D721Med (cell line): ENCODE measurements around the gene CYTL1.

Source experiments
- DNase-seq: peaks from one replicate; pipeline ENCODE4 v3.0.0; 2011; ENCODE audit warnings: low spot score; ENCODE audit not compliant: insufficient read length
- FAIRE-seq: peaks from 2 replicates; lab custom pipeline; 2011; peaks lifted over from hg19 to GRCh38; lab: Jason Lieb, UNC
- TF ChIP-seq, protein P1 (sequence below): IDR thresholded peaks from 2 replicates; pipeline ENCODE4 v1.5.1; 2012; ENCODE audit warnings: mild to moderate bottlenecking, control low read depth; ENCODE audit not compliant: insufficient read depth; ENCODE audit errors: missing control alignments

CYTL1 gene

DNA sequence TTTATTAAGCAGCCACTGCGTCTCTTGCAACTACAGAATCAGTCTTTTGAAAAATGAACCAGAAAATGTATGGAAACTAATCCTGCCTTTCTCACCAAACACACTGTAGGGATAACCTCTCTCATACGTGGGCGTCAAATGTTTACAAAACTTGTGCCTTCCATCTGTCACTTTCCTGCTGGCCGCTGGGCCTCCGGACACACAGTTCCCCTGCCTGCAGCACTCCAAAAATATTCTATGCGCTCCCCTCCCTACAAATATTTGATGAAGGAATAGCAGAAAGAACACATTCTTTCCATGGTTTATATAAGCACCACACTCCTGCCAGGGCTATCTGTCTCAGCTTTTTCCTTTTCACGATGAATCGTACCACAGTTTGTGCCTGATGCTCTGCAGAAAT lies 14.9 kb upstream of the CYTL1 start:
- TF ChIP-seq, protein P1, sequence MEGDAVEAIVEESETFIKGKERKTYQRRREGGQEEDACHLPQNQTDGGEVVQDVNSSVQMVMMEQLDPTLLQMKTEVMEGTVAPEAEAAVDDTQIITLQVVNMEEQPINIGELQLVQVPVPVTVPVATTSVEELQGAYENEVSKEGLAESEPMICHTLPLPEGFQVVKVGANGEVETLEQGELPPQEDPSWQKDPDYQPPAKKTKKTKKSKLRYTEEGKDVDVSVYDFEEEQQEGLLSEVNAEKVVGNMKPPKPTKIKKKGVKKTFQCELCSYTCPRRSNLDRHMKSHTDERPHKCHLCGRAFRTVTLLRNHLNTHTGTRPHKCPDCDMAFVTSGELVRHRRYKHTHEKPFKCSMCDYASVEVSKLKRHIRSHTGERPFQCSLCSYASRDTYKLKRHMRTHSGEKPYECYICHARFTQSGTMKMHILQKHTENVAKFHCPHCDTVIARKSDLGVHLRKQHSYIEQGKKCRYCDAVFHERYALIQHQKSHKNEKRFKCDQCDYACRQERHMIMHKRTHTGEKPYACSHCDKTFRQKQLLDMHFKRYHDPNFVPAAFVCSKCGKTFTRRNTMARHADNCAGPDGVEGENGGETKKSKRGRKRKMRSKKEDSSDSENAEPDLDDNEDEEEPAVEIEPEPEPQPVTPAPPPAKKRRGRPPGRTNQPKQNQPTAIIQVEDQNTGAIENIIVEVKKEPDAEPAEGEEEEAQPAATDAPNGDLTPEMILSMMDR = no peak
- no peak for DNase-seq
- no peak for FAIRE-seq

DNA sequence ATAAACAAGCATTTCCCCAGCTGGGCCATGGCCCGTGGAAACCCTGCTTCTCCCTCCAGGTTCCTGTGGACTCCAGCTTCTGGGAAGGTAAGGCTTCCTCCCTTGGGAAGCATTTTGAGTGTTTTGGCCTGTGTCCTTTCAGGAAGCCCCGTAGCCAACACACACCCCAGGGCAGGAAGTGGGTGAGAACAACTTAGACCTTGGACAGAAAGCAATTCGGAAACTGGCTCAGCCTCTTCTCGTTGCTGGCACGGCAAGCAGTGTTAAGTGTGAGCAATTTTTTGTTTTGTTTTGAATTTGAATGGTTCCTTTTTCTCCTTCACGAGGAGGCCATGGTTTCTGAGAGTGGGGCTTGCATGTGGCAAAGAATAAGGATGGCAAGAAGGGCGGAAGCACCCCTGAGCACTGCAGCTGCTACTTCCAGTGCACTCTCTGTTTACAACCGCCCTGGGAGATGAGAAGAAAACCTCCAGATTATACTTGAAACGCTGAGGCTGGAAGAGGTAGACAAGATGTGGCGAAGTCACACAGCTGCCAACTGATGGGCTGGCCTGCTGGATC lies 14.1 kb upstream of the CYTL1 start:
- TF ChIP-seq, protein P1 = no peak
- DNase-seq = no peak
- no peak for FAIRE-seq

DNA sequence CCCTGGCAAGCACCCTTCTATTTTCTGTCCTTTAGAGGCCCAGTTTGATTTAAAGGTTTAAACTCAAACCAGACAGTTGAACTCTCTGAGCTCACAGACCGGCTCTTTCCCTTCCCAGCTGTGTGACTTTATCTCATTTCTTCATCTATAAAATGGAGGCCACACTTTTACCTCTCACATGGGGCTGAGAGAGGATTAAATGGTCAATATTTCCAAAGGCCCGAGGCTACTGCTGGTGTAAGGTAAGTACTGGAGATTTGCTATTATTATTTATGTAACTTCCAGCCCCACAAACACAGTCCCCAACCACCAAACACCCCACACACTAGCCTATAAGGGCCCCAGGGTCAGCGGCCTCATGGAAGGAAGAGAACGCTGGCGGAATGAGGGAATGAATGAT lies 13.6 kb upstream of the CYTL1 start:
- DNase-seq (no peak), FAIRE-seq (no peak)
- TF ChIP-seq, protein P1 = no peak

DNA sequence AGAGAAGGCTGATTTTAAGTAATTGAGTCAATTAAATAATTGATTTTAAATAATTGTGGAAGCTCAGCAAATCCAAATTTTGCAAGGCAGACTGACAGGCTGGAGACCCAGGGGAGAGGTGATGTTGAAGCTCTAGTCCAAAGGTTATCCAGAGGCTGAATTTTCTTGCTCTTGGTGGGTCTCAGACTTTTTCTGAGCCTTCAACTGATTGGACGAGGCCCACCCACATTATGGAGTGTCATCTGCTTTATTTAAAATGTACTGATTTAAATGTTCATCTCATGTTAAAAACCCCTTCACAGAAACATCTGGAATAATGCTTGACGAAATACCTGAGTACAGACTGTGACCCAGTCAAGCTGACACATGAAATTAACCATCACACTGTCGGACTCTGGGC lies 11.7 kb upstream of the CYTL1 start:
- no peak for DNase-seq
- FAIRE-seq = no peak
- TF ChIP-seq, protein P1 = no peak

DNA sequence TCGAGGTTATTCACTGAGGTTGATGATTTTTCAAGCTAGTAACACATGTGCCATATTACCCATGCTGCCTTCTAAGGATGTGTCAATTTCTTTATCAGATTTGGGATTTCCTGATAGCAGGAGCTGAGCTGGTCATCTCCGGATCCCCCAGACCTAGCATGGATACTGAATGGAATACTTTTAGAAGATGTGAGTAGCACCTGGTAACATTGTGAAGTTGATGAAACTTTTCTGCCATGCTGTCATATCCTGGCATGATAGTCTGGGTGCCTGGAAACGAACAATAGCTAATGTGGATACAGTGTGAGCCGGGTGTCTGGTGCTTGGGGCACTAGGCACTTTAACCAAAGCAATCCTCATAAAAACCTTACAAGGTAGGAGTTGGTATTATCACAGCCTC lies 11.0 kb upstream of the CYTL1 start:
- TF ChIP-seq, protein P1 = no peak
- FAIRE-seq (no peak), DNase-seq (no peak)

DNA sequence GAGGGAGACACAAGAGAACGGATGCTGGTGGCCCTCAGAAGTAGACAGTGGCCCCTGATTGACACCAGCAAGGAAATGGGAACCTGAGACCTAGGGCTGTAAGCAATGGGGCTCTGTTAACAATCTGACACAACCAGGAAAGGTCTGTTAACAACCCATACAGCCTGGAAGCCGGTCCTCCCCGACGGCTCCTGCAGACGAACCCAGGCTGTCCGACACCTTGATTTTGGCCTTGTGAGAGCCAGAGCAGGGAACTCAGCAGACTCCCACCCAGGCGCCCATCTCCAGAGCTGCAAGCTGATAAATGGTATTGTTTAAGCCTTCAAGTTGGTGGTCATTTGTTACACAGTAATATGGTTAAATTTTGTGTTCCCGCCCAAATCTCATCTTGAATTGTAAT lies 10.2 kb upstream of the CYTL1 start:
- DNase-seq (no peak), FAIRE-seq (no peak)

DNA sequence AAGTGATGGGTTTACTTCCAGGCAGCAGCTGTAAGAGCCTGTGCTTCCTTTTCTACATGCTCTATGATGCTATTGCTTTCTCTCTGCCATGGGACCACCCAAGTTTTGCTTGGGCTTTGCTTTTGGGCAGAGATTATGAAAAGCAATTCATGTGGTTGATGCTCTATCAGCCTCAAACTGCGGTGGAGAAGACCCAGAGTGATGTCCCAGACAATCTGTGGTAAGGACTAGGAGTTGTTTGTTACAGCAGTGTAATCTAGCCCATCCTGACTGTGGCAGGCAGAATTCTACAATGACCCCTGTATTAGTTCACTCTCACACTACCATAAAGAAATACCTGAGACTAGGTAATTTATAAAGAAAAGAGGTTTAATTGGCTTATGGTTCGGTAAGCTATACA lies 9.2 kb upstream of the CYTL1 start:
- TF ChIP-seq, protein P1 = no peak
- no peak for DNase-seq
- no peak for FAIRE-seq

More for the DNA sequence above, 10.2 kb upstream of the CYTL1 start:
- TF ChIP-seq, protein P1 = no peak
